Activated naive CD8-positive, alpha-beta T cell treated with anti-CD3 and anti-CD28 coated beads, Interleukin-2, amount 50 U/mL, for 16 hours (primary cell): ENCODE data around the gene SCCPDH.
"Not testable (repeated sequence)": the region's sequence is repeated elsewhere in the genome, so short reads cannot be mapped to it uniquely, and the experiment has no call there.

Source experiments
- DNase-seq: peaks from one replicate; pipeline ENCODE4 v3.0.0-alpha.2; 2020; ENCODE audit warnings: low read depth, low spot score

Gene SCCPDH

GRCh38 chr1:246705368-246705767, 18.8 kb upstream of the SCCPDH start:
- no peak for DNase-seq

DNA sequence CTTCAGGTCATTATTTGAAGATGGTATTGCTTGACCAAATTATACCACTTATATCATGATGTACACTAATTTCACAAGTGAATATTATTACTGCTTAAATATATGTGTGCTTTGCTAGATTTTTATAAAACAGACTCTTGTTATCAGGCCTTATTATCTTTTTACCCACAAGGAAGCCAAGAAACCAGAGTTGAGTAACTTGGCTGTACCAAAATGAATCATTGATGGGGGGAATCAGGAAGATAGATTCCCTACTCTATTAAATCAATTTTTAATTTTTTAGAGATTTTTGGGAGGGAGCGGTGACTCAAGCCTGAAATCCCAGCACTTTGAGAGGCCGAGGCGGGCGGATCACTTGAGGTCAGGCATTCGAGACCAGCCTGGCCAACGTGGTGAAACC, 16.0 kb upstream of the SCCPDH start:
- no peak for DNase-seq

DNA sequence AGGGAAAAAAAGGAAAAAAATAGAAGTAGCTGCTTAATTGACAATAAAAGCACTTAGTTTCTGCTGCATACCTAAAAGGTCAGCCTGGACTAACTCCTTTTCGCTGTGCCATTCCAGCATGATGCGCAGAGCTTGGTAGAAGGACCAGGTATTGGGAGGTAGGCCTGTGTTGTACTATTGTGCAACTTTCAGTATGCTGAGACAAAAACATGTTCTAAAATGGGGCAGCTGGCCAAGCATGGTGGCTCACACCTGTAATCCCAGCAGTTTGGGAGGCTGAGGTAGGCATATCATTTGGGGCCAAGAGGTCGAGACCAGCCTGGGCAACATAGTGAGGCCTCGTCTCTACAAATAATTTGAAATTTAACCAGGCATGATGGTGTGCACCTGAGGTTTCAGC, 15.0 kb upstream of the SCCPDH start:
- DNase-seq, result no peak

GRCh38 chr1:246709835-246710234, 14.4 kb upstream of the SCCPDH start:
- DNase-seq, result no peak

DNA sequence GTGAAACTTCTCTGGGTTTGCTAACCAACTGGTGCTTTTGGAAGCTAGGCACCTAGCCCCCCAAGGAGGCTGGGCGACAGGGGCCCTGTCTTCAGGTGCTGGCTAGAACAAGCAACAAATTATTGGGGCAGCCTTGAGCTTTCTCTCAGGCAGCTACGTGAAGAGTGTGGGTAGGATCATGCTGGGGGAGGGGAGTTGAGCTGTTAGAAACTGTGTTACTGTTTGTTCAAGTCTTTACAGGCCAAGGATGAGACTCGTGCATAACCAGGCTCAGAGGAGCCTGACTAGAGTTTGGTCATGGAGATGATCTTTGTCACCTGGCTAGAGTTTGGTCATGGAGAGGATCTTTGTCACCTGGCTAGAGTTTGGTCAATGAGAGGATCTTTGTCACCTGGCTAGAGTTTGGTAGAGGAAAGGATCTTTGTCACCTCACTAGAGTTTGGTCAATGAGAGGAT, 12.6 kb upstream of the SCCPDH start:
- DNase-seq, result no peak

DNA sequence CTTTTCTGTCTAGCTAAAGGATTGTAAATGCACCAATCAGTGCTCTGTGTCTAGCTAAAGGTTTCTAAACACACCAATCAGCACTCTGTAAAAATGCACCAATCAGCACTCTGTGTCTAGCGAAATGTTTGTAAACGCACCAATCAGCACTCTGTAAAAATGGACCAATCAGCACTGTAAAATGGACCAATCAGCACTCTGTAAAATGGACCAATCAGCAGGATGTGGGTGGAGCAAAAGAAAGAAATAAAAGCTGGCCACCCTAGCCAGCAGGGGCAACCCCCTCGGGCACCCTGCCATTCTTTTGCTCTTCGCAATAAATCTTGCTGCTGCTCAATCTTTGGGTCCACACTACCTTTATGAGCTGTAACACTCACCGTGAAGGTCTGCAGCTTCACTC, 11.8 kb upstream of the SCCPDH start:
- not testable (repeated sequence) for DNase-seq

DNA sequence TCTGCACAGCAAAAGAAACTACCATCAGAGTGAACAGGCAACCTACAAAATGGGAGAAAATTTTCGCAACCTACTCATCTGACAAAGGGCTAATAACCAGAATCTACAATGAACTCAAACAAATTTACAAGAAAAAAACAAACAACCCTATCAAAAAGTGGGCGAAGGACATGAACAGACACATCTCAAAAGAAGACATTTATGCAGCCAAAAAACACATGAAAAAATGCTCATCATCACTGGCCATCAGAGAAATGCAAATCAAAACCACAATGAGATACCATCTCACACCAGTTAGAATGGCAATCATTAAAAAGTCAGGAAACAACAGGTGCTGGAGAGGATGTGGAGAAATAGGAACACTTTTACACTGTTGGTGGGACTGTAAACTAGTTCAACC, 4.8 kb upstream of the SCCPDH start:
- not testable (repeated sequence) for DNase-seq

DNA sequence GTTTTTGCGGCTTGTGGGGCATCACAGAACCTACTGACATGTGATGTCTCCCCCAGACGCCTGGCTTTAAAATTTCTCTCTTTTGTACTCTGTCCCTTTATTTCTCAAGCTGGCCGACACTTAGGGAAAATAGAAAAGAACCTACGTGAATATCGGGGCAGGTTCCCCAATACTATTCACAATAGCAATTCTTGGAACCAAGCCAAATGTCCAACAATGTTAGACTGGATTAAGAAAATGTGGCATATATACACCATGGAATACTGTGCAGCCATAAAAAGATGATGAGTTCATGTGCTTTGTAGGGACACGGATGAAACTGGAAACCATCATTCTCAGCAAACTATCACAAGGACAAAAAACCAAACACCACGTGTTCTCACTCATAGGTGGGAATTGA, 3.4 kb upstream of the SCCPDH start:
- not testable (repeated sequence) for DNase-seq

DNA sequence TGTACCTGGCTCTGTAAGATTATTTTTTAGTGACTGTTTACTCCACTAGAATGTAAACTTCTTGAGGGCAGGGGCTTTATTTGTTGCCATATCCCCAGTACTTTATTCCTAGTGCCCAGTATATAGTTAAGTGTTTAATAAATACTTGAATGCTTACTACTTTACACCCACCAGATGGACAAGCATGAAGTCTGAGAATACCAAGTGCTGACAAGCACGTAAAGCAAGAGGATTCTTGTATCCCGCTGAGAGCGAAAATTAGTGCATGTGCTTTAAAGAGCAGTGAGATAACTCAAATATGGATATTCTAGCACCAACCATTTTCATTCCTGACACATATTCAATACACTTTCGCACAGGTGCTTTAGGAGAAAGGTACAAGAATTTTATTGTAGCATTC, 1.5 kb upstream of the SCCPDH start:
- no peak for DNase-seq

DNA sequence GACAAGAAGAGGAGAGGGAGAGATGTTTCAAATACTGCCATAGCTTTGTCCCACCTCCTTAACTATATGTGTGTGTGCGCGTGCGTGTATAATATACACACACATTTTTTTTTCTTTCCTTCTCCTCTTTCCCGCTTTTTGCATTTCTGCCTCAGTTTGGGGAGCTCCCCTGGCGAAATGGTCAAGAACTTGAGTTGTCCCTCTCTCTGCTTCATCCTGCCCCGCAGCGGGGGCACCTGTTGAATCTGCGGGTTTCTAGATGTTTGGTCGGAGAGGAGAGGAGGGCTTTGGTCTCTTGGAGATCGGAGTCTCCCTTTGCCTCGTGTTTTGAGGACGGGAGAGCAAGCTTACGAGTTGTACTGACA, 504 bp downstream of the SCCPDH start:
- DNase-seq, result no peak

- no peak for DNase-seq
Observed at GRCh38 chr1:246725191-246725590, 982 bp downstream of the SCCPDH start.

DNA sequence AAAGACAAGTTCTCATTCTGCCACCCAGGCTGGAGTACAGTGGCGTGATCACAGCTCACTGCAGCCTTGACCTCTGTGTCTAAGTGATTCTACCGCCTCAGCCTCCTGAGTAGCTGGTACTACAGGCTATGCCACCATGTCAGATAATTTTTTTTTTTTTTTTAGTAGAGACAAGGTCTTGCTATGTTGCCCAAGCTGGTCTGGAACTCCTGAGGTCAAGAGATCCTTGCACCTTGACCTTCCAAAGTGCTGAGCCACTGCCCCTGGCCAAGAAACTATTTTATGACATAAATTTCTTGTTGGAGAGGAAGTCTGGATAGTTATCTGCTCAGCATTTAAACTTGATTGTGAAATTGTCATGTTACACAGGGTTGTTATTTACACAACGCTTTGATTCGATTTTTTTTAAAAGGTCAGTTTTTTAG, 2.1 kb downstream of the SCCPDH start:
- DNase-seq, result no peak

DNA sequence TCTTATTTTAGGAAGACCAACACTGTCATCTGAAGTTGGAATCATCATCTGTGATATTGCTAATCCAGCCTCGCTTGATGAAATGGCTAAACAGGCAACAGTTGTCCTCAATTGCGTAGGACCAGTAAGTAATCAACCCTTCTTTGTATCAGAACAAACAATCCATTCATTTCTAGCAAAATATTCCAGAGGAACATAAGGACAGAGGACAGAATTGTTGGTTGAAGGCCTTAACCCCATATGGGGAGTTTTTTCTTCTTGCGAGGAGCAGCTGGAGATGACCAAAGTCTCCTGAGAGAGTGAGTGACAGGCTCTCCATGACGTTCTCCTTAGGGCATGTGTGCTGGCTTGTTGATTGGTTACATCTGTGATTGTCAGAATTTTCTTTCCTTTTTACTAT, 2.7 kb downstream of the SCCPDH start:
- DNase-seq, result no peak

GRCh38 chr1:246727594-246727993, 3.4 kb downstream of the SCCPDH start:
- DNase-seq, result no peak

DNA sequence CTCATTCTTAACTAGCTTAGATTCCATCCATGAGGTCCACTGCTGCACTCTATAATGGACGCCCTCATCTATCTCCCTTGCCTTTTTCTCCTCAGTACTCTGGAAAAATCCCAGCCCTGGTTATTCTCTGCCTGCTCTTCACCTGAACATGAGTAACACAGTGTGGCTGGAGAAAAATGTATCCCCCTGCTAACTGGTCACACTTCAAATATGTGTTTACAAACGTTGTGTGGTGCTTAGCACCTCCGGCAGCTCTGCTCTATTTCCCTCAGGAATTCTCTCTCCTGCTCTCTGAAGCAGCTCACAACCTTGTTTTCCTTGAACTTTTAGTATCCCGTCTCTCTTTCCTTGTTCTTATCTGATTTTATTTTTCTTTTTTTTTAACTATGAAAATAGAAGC, 4.1 kb downstream of the SCCPDH start:
- DNase-seq, result no peak

DNA sequence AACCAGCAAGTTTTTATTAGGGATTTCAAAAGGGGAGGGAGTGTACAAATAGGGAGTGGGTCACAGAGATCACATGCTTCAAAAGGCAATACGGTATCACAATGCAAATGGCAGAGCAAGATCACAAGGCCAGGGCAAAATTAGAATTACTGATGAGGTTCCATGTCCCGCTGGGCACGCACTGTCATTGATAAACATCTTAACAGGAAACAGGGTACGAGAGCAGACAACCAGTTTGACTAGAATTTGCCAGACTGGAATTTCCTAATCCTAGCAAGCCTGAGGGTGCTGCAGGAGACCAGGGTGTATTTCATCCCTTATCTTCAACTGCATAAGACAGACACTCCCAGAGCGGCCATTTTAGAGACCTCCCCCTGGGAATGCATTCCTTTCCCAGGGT, 4.8 kb downstream of the SCCPDH start:
- not testable (repeated sequence) for DNase-seq

DNA sequence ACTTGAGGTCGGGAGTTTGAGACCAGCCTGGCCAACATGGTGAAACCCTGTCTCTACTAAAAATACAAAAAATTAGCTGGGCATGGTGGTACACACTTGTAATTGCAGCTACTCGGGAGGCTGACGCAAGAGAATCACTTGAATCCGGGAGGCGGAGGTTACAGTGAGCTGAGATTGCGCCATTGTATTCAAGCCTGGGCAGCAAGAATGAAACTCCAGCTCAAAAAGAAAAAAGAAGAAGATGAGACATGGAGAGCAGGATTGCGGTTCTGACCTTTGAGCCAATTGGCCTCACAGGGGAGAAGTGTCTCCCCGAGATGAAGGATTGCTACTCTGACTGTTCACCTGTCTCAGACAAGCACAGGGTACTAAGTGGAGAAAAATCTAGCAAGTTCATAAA, 6.6 kb downstream of the SCCPDH start:
- DNase-seq, result no peak

GRCh38 chr1:246731873-246732272, 7.7 kb downstream of the SCCPDH start:
- not testable (repeated sequence) for DNase-seq

GRCh38 chr1:246733704-246734103, 9.5 kb downstream of the SCCPDH start:
- no peak for DNase-seq

DNA sequence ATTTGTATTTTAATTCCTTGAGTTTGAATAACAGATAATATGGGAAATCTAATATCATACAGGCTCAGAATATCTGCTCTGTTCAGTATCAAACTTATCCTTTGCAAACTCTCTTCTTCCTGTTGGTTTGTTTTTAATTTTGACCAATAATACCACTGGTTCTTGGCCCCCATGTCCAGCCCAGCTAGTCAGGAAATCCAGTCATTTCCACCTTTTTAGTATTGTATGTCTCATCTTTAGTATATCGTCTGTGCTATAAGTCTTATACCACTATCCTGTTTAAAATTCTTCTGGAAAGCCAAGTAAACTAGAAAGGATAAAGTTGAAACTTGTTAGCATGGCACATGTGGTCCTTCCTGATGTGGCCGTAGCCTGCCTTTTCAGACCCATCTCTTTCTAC, 10.7 kb downstream of the SCCPDH start:
- no peak for DNase-seq

DNA sequence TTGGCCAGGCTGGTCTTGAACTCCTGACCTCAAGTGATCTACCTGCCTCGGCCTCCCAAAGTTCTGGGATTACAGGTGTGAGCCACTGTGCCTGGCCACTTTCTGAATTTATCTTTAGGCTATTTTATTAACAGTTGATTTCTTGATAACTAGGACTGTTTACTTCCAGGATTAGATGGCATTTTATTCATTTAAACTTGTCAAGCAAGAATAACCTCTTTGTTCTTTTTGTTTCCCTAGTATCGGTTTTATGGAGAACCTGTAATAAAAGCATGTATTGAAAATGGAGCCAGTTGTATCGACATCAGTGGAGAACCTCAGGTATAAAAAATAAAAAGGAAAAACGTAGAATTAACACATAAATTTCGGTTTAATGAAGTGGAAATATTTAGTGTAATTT, 11.5 kb downstream of the SCCPDH start:
- DNase-seq, result no peak

DNA sequence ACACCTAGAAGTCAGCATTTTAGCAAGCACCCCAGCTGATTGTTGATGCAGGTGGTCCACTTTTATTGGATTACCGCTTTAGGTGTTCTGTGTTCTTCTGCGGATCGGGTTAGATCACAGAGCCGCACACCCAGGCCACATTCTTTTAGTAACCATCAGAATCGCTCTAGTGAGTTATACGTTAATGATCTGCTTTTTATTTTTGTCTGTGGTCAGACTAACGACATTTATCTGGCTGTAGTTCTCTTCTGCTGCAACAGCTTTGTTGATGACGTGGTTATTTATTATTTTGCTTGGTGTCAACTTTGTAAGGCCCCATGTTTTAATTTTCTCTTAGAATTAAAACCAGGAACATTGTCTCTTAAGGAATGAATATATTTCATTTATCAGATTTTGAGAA, 18.2 kb downstream of the SCCPDH start:
- DNase-seq, result no peak

GRCh38 chr1:246746155-246746554, 21.9 kb downstream of the SCCPDH start:
- not testable (repeated sequence) for DNase-seq

GRCh38 chr1:246748006-246748405, 23.8 kb downstream of the SCCPDH start:
- DNase-seq, result no peak

DNA sequence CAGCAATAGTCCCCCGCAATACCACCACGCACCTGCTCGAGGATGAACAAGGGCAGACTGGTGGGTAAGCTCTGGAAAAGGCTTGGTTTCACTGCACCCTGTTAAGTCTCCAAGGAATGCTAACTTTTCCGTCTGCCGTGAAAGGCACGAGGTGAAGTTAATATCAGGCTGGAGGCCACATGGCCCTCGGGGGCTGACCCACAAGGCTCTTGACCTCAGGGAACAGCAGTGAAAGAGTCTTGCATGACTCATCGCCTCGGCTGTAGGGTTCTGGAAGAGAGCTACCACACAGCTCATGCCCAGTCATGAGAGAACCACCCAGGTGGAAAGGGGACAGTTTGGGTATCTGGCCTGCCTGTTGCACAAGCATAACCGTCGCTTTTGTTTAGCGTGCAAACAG, 24.7 kb downstream of the SCCPDH start:
- no peak for DNase-seq
